ENCODE measurements around the gene TCEA2. TPM values are rescaled to one million over a fixed set of nuclear protein-coding genes. Genes with fewer than 3 reads are reported as not detected.

TCEA2 gene
- total and polyA plus RNA-seq, 2 donors (not counting 1 experiment from before 2014, with no cell fraction given) = 58.1 to 63.9 TPM

- Mint-ChIP-seq H3K27ac (peak overlapping the region; percentile 26), H3K4me3 (peak overlapping the region; percentile 77), H3K4me1 (peaks cover 23% of the 10 kb centered on the region), H3K27me3 (peaks cover 26% of the 10 kb centered on the region), H3K9me3 (ENCODE audit: insufficient read depth) (no peaks in the 10 kb centered on the region)
- Histone ChIP-seq H3K9ac (ENCODE audit: low read length) (peak overlapping the region; percentile 75), H3K4me2 (replicated peaks; ENCODE audit: low read depth, low read length, poor library complexity, severe bottlenecking) (peak overlapping the region; percentile 86), H3K79me2 (ENCODE audit: control insufficient read depth, insufficient read depth, low read length) (no peaks in the 10 kb centered on the region), H2AFZ (ENCODE audit: insufficient read depth, low read depth, low read length, poor library complexity, severe bottlenecking) (peak overlapping the region; percentile 77), H4K20me1 (ENCODE audit: control insufficient read depth, insufficient read depth, low read length, poor library complexity, severe bottlenecking) (peaks cover 6% of the 10 kb centered on the region), H3K9me3 (ENCODE audit: control extremely low read depth in 1 of 3, control insufficient read depth in 2 of 3, insufficient read depth in 1 of 3, low read length in 2 of 3) (peaks cover 0 to 3% (median 0%) of the 10 kb centered on the region in 3 donors), H3K4me1 (ENCODE audit: control insufficient read depth in 2 of 2, insufficient read depth in 2 of 2, low read length in 2 of 2) (peaks cover 31 to 32% of the 10 kb centered on the region in 2 donors), H3K27me3 (replicated peaks in 1 of 4; ENCODE audit: control extremely low read depth in 1 of 4, control insufficient read depth in 3 of 4, insufficient read depth in 4 of 4, low read length in 3 of 4) (peaks cover 0 to 32% (median 12%) of the 10 kb centered on the region in 4 experiments), H3K36me3 (replicated peaks in 1 of 2; ENCODE audit: control extremely low read depth in 1 of 2, control insufficient read depth in 1 of 2, extremely low read depth in 1 of 2, insufficient read depth in 2 of 2, low read length in 1 of 2) (no peaks in the 10 kb centered on the region), H3K4me3 (ENCODE audit: control extremely low read depth in 1 of 5, extremely low read depth in 1 of 5, insufficient read depth in 1 of 5, low read depth in 2 of 5, low read length in 4 of 5) (peak overlapping the region in 1 of 5 experiments; percentile 64), H3K27ac (ENCODE audit: low read length in 2 of 2) (no peak overlapping the region)
- CTCF ChIA-PET = interaction anchor here (0.8 to 6.4 kb wide), 11 partner anchors 13 to 154 kb away, joined by 3 to 108 read pairs (median 5); partner anchors contain the start of genes OPRL1, RGS19 and TCEA2
- intact Hi-C loops (cut with micrococcal nuclease) = no loop called here
- DNase-seq (no peak), ATAC-seq (ENCODE audit: low read depth) (no peak)
- WGBS (ENCODE audit: insufficient coverage) = 51% methylated on average over 15 of the region's 15 CpGs
- POLR2A ChIA-PET = no interaction called here
- no peak for TF ChIP-seq EZH2 (IDR thresholded peaks at IDR 0.05; ENCODE audit: borderline replicate concordance, insufficient read depth, low read depth, low read length, poor library complexity, severe bottlenecking)
- TF ChIP-seq, protein P1, sequence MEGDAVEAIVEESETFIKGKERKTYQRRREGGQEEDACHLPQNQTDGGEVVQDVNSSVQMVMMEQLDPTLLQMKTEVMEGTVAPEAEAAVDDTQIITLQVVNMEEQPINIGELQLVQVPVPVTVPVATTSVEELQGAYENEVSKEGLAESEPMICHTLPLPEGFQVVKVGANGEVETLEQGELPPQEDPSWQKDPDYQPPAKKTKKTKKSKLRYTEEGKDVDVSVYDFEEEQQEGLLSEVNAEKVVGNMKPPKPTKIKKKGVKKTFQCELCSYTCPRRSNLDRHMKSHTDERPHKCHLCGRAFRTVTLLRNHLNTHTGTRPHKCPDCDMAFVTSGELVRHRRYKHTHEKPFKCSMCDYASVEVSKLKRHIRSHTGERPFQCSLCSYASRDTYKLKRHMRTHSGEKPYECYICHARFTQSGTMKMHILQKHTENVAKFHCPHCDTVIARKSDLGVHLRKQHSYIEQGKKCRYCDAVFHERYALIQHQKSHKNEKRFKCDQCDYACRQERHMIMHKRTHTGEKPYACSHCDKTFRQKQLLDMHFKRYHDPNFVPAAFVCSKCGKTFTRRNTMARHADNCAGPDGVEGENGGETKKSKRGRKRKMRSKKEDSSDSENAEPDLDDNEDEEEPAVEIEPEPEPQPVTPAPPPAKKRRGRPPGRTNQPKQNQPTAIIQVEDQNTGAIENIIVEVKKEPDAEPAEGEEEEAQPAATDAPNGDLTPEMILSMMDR (IDR thresholded peaks at IDR 0.05) = no peak
Measured at GRCh38 chr20:64041040-64041780, 21.8 kb upstream of the TCEA2 start.

GRCh38 chr20:64041781-64042053 is 21.3 kb upstream of the TCEA2 start:
- Mint-ChIP-seq H3K27ac (peak overlapping the region; percentile 26), H3K27me3 (peaks cover 31% of the 10 kb centered on the region), H3K4me1 (peaks cover 23% of the 10 kb centered on the region), H3K4me3 (peak overlapping the region; percentile 77), H3K9me3 (ENCODE audit: insufficient read depth) (no peaks in the 10 kb centered on the region)
- ATAC-seq (ENCODE audit: low read depth) = no peak
- intact Hi-C loops (cut with micrococcal nuclease) = no loop called here
- Histone ChIP-seq H3K4me1 (ENCODE audit: control insufficient read depth in 2 of 2, insufficient read depth in 2 of 2, low read length in 2 of 2) (peaks cover 31 to 32% of the 10 kb centered on the region in 2 donors), H3K4me3 (ENCODE audit: control extremely low read depth in 1 of 5, extremely low read depth in 1 of 5, insufficient read depth in 1 of 5, low read depth in 2 of 5, low read length in 4 of 5) (peak overlapping the region in 4 of 5 experiments; percentile 52 to 64 (median 60)), H3K79me2 (ENCODE audit: control insufficient read depth, insufficient read depth, low read length) (no peaks in the 10 kb centered on the region), H2AFZ (ENCODE audit: insufficient read depth, low read depth, low read length, poor library complexity, severe bottlenecking) (peak overlapping the region; percentile 77), H3K9me3 (ENCODE audit: control extremely low read depth in 1 of 3, control insufficient read depth in 2 of 3, insufficient read depth in 1 of 3, low read length in 2 of 3) (peaks cover 0 to 3% (median 0%) of the 10 kb centered on the region in 3 donors), H4K20me1 (ENCODE audit: control insufficient read depth, insufficient read depth, low read length, poor library complexity, severe bottlenecking) (peaks cover 6% of the 10 kb centered on the region), H3K36me3 (replicated peaks in 1 of 2; ENCODE audit: control extremely low read depth in 1 of 2, control insufficient read depth in 1 of 2, extremely low read depth in 1 of 2, insufficient read depth in 2 of 2, low read length in 1 of 2) (no peaks in the 10 kb centered on the region), H3K4me2 (replicated peaks; ENCODE audit: low read depth, low read length, poor library complexity, severe bottlenecking) (peak overlapping the region; percentile 86), H3K27ac (ENCODE audit: low read length in 2 of 2) (no peak overlapping the region), H3K27me3 (replicated peaks in 1 of 4; ENCODE audit: control extremely low read depth in 1 of 4, control insufficient read depth in 3 of 4, insufficient read depth in 4 of 4, low read length in 3 of 4) (peaks cover 0 to 33% (median 12%) of the 10 kb centered on the region in 4 experiments), H3K9ac (ENCODE audit: low read length) (peak overlapping the region; percentile 75)
- ChIA-PET POLR2A (no interaction called here), CTCF (interaction anchor here (1.0 to 6.4 kb wide), 6 partner anchors 12 to 79 kb away, joined by 3 to 108 read pairs (median 14); partner anchors contain the start of genes OPRL1 and RGS19)
- DNase-seq = no peak
- WGBS (ENCODE audit: insufficient coverage) = 2% methylated on average over 5 of the region's 11 CpGs
- no peak for TF ChIP-seq EZH2 (IDR thresholded peaks at IDR 0.05; ENCODE audit: borderline replicate concordance, insufficient read depth, low read depth, low read length, poor library complexity, severe bottlenecking)
- TF ChIP-seq, protein P1 (IDR thresholded peaks at IDR 0.05) = no peak

All from B cell (primary cell).